Non-pigmented ciliary epithelial cell (primary cell): Measurements from ENCODE around the gene BACH2.

Experiments
- DNase-seq: peaks from one replicate; pipeline ENCODE4 v3.0.0-alpha.2; 2010; ENCODE audit warnings: low read depth

Gene BACH2

DNA sequence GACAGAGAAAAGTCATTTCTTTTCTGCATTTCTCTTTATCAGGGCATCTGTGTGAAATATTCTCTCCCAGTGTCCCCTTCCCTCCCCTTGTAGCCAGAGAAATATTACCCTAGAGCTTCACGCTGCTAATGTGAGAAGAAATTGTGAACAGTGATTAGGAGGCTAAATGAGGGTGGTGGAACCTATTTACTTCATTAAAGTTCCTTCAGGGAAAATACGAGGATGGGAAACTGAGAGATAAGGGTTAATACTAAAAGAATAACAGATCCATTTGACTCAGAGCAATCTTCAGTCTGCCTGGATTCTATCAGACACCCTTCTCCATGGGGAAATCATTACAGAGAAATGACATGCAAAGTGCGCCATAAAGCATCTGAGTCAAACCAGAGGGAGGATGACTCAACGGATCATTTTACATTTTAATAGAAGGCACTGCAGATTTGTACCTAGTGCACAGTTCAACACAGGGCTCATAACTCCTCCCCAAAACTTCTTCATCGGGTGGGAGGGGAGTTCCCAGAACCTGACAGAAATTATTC is 271.1 kb downstream of the BACH2 start:
- peak; percentile 73 for DNase-seq

DNA sequence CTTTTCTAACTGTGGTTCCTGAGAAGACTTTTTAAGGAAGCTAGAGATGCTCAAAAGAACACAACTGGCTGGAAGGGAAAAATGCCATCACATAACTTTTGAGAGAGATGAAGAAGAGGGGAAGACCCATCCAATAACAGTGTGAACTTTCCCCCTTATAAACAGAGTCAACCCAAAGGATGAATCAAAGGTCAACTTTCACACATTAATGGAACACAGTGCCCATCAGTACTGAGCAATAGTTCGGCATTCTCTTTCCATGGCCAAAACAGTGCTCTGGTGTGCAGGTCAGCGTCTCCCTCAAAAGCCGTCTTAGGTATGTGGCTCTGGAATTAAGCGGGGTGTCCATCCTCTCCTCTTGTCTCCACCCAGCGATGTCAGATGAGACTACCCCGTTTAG is 272.0 kb downstream of the BACH2 start:
- no peak for DNase-seq

DNA sequence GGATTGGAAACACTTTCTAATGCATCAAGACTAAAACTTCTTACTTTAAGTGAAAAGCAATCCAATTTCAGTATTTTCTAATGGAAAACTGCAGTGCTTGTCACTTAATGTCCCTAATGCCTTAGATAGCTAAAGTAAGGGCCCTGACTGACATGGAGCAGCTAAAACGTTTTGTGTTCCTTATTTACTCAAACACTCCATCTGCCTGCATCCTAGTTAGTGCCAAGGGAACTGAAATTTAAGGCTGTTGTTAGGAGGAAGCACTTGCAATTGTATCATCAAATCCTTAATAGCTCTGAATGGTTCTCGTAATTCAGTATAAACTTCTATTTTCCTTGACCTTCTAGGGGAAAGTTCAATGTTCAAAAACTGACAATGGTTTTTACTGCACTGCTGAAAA is 274.9 kb downstream of the BACH2 start:
- no peak for DNase-seq

DNA sequence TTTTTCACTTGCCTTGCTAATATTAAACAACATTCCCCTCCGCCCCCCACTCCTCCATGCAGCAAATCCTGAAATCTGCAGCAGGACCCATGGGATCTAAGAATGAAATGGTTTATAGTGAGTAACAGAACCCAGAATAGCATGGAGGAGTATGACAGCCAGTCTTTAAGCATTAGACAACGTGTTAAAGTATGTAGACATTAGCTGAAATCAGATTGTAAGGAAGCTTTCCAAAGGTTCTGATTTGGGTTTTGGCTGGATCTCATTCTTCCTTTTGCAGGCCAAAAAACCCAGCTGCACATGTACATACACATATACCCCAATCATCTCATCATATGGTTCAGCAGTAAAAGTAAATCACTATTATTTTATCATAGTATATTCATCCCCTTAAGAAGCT is 275.9 kb downstream of the BACH2 start:
- no peak for DNase-seq

DNA sequence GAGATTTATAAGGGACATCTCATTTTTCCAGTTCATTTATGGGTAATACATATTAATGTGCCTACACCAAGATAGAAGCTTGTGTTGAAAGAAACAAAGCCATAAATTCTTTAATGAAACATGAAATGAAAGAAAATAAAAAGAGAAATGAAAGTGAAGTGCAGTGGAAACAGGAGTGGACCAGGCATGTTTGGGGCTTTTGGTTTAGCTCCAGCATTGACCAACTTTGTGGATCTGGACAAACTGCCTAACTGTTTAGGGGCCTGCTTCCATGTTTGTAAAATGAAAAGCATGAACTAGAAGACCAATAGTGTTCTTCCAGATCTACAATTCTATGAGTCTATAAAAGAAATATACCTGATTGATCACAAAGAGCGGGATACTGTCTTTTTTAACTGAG is 277.4 kb downstream of the BACH2 start:
- no peak for DNase-seq

DNA sequence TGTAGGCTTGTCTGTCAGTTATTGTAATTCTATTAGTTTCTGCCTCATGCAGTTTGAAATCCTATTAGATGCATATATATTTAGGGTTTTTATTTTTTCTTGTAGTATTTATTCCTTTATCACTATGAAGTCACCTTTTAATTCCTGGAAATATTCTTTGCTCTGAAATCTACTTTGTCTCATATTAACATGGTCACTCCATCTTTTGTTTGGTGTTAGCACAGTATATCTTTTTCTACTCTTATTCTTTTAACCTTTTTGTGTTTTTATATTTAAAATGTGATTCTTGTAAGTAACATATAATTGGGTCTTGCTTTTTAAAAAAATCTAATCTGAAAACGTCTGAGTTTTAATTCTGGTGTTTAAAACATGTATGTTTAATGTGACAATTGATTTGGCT is 280.8 kb downstream of the BACH2 start:
- no peak for DNase-seq

DNA sequence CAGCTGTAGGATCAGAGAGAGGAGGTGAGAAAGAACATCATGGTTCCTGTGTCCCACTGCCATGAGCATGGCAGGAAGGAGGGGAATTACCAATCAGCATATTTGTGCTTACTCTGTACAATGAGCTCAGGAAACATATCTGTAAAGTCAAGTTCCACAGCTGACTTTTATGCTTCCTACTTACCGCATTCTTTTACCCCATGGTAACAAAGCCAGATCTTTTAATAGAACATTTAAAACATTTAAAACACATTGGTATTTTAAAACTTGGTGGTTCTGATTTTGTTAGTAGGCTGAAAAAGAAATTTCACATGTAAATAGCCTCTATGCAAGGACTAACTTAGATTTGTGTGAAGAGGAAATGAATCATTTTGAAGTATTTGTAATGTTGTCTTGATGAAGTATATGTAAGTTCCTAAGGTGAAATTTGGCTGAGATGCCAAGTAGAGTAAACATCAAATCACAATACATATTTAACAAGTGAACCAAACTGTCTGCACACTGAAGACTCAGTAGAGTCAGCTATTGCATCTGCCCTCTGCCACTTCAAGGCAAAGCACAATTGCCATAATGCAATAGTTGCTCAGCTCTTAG is 287.6 kb downstream of the BACH2 start:
- peak; percentile 56 for DNase-seq

DNA sequence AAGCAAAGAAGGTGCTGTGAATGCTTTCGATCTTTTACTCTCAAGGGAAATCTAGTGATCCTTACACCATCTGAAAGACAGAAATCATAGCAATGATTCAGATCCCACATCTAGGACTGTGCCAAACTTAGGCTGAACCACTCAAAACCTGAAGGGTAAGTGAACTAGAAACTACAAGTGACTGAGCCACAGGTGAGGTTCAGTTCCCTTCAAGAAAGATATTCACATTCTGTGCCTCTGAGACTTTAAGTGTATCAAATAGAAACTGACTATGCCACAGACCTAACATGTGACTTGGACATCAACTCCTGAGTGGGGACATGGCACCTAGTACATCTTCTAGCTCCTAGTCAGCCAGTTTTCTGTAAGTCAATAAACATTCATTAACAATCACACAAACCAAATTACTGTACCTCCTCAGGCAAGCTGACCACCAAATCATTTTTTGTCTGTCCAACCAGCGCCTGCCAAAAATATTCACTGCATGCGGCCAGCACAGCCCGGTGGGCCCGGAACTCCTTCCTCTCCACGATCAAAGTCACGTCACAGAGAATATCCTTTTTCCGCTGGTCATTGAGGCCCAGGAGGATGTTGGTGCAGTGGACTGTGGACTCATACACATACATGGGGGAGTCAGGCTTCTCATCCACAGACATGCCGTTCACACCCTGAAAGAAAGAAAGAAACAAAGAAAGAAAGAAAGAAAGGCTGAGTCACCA is 288.3 kb downstream of the BACH2 start:
- DNase-seq, result no peak

DNA sequence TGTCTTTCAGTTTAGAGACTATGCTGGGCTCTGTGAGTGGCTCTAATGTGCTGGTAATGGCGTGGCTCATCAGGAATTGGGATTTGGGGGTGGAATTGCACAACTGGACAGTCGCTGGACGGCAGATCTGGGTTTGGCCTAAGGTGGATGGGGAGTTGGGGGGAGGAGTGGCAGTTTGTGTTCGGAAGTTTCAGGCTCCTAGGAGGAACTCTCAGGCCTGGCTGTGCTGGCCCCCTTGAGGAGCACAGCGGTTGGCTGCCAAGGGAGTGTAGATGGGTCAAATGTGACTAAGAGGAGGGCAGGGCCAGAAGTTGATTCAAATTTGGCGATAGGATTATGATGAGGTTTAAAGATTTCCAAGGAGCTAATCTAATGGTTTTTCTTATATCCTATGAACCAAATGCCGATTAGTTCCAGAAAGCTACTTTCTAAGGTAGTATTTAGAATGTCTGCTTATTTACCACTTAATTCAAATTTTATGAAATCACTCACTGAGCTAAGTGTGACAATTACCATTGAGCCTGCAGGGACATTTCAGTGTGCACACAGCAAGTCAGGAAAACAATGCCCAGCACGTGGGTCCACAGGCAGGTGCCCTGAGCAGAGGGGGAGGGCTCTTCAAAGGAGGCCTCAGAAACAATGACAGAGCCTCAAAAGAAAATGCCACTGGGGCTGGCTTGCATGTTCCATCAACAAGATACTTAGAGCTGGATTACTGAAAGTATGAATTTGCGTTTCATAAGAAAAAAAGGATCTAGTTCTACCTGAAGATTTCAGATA is 291.4 kb downstream of the BACH2 start:
- no peak for DNase-seq

DNA sequence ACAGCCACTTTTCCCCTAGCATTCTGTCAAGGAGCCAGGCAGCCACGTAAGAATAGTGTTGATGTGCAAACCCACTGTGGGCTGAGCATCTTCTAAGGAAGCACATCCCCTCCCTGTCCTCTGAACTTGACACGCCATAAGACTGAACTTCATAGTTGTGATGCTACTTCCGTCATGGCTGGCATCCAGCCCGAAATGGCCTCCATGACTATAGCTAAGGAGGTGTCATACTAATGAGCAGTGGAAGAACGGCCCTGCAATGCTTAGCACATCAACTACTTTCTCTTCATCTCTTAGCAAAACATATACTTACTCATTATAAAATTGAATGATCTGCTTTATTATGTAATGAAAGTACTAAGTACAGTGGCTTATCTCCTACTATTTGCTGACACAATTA is 292.1 kb downstream of the BACH2 start:
- DNase-seq, result no peak

DNA sequence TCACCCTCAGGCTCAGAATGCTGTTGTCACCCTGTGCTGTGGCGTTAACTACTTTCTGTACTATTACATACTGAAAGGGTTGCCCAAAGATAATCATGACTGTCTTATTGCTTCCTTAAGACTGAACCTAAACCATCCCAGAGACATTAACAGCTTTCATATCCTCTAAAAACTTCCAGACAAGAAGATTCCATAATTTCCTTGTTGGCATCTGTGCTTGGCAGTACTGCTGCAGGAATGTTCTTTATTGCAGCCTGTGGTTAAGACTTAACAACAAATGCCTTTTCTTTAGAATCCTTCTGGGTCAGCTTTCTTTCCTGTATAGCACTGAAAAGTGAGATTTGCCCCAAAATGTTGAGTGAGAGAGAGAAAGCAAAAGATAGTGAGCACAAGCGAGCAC is 292.7 kb downstream of the BACH2 start:
- no peak for DNase-seq

DNA sequence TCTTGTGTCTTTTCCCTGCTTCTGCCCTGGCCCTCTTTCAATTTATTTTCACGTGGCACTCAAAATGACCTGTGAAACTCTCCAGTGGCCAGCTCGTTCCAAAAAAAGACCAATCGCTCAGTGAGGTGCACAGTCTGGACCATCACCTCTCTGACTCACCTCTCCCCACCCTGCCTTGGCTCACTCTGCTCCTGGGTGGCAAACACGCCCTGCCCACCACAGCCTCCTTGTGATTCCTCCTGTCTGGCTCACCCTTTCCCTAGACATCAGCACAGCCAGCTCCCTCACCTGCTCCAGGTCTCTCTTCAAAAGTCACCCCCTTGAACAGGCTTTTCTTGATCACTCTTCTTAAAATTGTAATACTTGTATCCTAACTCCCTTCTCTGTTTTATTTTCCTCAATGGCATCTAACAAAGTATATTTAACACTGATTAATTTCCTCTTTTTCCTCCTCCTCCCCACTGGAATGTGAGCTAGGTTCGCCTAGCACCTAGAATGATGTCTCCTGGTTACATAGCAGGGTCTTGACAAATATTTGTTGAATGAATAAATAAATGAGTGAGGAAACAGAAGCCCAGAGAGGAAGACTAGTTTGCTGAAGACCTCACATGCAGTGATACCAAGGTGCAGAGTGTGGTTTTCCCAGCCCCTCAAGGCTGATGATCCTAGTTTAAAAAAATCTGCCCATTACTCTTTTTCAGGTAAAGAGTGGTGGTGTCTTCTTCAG is 293.4 kb downstream of the BACH2 start:
- DNase-seq, result no peak

DNA sequence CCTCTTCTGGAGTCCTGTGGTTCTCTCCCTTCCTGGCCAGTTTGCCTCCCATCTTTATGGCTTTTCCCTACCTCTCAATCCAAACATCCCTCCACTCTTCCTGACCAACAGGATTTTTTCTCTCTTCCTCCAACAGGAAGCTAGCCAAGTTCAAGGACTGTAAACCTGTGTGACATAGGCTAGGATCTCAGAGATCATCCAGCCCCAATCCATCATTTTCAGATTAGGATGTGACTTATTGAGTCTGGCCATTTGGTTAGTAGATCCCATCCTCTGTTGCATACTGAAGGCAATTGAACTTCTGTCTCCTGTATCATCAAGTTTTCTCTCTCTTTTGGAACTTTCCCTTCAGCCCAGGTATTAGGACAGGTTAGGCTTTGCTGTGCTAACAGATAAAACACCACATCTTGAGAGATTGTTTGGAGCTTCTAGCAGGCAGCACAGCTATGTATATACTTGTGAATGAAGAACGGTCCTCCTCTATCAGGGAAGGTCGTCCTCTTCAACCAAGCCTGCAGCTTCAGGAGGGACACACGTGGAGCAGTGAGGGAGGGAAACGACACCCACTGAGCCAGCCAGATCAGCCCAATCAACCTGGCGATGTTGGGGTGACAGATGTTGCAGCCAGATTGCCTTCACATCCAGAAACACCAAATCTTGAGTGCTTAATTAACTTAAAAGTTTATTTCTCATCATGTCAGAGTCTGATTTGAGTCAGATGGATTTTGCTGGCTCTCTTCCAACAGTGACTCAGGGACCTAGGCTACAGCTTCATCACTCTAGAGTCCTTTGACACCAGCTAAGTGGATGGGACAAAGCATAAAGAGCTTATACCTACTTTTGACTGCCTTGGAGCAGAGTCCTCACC is 295.5 kb downstream of the BACH2 start:
- DNase-seq, result no peak

DNA sequence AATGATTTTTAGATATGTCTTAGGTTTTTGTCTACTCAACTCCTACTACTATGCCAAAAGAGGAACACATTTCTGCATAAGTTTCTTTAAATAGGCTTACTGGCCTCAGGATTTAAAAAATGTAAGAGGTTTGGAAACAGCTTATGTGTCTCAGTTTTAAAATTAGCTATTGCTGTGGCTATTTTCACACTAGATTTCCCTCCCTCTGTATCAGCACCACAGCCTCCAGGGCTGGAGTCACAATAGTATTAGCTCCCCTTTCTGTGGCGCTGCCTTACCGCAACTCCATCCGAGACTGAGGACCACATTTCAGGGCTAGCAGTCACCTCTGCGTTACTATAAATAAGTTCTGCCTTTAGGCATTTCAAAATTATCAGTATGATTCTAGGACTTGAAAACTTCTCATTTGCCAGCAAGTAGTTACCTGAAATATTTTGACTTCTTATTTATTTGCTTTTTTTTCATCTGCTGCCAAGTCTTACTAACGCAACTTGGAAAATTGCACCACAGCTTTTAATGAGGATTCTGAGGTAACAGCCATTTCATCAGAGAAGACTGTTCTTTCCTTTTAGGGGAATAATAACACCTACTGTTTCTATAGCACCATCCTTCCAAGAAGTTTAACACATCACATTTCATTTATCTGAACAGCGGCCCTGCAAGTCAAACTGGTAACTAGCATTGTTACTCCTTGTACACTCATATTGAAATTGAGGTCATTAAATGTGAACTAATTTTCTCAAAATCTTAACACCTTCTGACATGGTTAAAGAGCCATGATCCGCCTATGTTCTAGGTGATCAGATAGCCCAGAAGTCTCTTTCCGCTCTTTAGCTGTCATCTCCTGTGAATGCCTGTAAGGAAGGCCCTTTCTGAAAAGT is 296.5 kb downstream of the BACH2 start:
- DNase-seq, result no peak

DNA sequence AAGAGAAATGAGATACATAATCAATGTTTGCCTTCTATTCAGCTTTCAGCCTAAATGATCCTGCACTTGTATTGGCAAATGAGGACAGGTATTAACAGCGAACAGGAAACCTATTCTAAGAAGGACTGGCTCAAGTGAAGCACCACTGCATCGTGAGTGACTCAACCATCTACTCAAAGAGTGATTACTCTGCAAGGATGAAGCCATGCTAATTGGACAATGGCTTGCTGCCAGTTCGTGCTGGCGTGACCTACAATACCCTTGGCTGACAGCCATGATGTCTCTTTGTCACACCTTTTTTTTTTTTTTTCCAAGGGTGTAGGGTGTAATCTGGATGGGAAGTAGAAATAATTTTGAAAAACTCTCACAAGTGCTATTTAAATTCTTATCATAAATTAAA is 297.5 kb downstream of the BACH2 start:
- no peak for DNase-seq

DNA sequence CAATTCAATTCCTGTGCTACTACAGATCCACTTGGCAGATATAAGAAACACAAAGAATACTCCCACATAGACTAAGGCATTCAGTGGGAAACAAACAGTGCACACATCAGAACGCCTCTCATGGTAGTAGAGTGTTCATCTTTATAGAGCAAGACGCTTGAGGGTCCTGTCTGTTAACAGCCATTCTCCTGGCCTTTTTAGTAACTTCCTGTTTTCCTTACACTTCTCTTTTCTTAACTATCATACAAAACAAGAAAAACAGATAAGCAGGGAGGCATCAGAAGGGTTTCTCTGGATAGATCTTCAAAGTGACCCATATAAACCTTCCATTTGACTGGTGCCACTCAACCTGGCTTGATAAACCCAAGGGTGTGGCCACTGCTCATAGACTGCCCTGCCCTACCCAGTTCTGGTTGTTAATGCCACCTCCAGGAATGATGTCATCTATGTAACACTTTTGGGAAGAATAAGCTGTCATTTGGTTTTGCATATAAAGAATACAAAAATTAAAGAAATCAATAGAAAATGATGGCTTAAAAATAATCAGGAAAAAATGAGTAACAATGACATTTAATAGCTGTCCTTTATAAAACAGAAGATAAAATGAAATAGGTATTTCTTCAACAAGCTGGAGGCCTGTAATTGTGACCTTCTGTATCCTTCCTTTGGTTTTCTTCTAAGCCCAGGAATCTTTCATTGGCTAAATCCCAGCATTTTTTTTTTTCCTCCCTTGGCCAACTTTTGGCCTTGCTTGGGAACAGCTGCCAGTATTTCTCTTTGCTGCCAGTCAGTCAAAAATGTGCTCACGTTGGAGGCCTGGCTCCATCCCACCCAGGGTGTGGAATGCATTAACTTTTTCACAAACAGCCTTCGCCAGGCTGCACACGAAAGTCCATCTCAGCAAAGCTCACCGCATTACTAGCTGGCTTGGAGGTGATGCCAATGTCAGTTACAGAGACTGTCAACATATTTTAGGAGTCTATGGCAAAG is 298.9 kb downstream of the BACH2 start:
- no peak for DNase-seq

DNA sequence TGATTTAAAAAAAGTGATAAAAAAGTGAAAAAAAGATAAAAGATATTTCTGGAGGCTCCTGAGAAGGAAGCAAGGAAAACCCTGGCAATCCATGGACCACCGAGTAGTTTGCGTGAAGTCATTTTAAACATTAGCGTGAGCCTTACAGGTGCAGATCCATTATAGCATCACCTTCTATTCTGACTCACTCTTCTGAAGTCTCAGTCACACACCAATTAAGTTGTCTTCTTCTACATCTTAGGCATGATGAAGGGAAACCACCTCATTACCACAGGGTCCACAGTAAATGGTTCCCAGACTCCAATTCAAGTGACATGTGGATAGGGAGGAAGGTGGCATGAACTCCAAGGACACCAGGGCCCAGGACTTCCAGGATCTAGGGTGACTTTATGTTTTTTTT is 303.2 kb downstream of the BACH2 start:
- no peak for DNase-seq

DNA sequence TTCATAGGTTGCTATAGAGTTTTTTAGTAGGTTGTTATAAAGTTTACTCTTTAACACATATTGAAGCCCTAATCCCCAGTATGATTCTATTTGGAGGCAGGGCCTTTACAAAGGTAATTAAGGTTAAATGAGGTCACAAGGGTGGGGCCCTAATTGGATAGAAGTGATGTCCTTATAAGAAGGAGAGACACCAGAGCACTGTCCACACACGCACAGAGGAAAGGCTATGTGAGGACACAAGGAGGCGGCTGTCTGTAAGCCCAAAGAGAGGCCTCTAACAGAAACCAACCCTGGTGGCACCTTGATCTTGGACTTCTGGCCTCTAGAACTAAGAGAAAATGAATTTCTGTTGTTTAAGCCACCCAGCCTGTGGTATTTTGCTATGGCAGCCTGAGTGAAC is 303.8 kb downstream of the BACH2 start:
- no peak for DNase-seq

DNA sequence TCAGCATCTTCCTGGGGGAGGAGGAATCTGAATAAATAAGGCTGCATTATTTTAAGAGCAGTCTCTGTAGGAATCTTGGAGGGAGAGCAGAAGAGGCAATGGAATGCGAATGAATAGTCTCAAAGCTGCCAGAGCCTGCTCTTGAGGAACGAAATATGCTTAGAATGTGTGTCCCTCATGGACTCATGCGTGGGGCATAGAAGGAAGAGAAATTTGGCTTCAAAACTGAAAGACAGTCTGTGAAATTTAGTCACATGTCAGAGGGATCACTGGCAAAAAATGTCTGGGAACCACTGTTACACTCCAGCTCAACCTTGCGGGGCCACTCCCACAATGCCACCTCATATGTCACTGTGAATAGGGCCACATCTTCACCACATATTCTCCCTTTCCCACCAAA is 306.9 kb downstream of the BACH2 start:
- peak; percentile 71 for DNase-seq
